HG03039 (cell line): ENCODE data around the gene ZSCAN10.
"Not testable (repeated sequence)": the region's sequence is repeated elsewhere in the genome, so short reads cannot be mapped to it uniquely, and the experiment has no call there.

ENCODE experiments used
- ATAC-seq: cut with Tn5 transposase; IDR thresholded peaks from one replicate; pipeline ENCODE4 v1.9.1; 2021; ENCODE audit warnings: mild to moderate bottlenecking, moderate library complexity; ENCODE audit not compliant: unreplicated experiment

Gene ZSCAN10

GRCh38 chr16:3086596-3087242, 12.4 kb downstream of the ZSCAN10 start:
- no peak for ATAC-seq

- ATAC-seq = no peak
Observed at GRCh38 chr16:3085868-3086595, 13.1 kb downstream of the ZSCAN10 start.

GRCh38 chr16:3084969-3085670, 14.0 kb downstream of the ZSCAN10 start:
- no peak for ATAC-seq

- no peak for ATAC-seq
Observed at GRCh38 chr16:3084491-3084890, 14.6 kb downstream of the ZSCAN10 start.

- ATAC-seq = not testable (repeated sequence)
Observed at GRCh38 chr16:3083408-3083807, 15.7 kb downstream of the ZSCAN10 start.

- ATAC-seq = not testable (repeated sequence)
Observed at GRCh38 chr16:3081957-3082356, 17.1 kb downstream of the ZSCAN10 start.

- ATAC-seq = no peak
Observed at GRCh38 chr16:3080024-3080423, 19.1 kb downstream of the ZSCAN10 start.

- ATAC-seq = no peak
Observed at GRCh38 chr16:3076577-3076976, 22.5 kb downstream of the ZSCAN10 start.

GRCh38 chr16:3075946-3076345, 23.1 kb downstream of the ZSCAN10 start:
- ATAC-seq = not testable (repeated sequence)

- no peak for ATAC-seq
Observed at GRCh38 chr16:3075523-3075915, 23.6 kb downstream of the ZSCAN10 start.

GRCh38 chr16:3074860-3075522, 24.1 kb downstream of the ZSCAN10 start:
- peak; percentile 53 for ATAC-seq

GRCh38 chr16:3073448-3073847, 25.6 kb downstream of the ZSCAN10 start:
- ATAC-seq = no peak

- ATAC-seq = not testable (repeated sequence)
Observed at GRCh38 chr16:3072576-3073263, 26.4 kb downstream of the ZSCAN10 start.

- ATAC-seq = not testable (repeated sequence)
Observed at GRCh38 chr16:3072148-3072547, 26.9 kb downstream of the ZSCAN10 start.

GRCh38 chr16:3071655-3072054, 27.4 kb downstream of the ZSCAN10 start:
- ATAC-seq = no peak

GRCh38 chr16:3070608-3071111, 28.4 kb downstream of the ZSCAN10 start:
- ATAC-seq = no peak

GRCh38 chr16:3069146-3069545, 29.9 kb downstream of the ZSCAN10 start:
- not testable (repeated sequence) for ATAC-seq

- no peak for ATAC-seq
Observed at GRCh38 chr16:3068487-3068886, 30.6 kb downstream of the ZSCAN10 start.

GRCh38 chr16:3066440-3066748, 32.7 kb downstream of the ZSCAN10 start:
- no peak for ATAC-seq

- no peak for ATAC-seq
Observed at GRCh38 chr16:3065742-3066439, 33.2 kb downstream of the ZSCAN10 start.
